ENCODE results near the gene NLGN1.
"Not testable (repeated sequence)": the region's sequence is repeated elsewhere in the genome, so short reads cannot be mapped to it uniquely, and the experiment has no call there.

DNA sequence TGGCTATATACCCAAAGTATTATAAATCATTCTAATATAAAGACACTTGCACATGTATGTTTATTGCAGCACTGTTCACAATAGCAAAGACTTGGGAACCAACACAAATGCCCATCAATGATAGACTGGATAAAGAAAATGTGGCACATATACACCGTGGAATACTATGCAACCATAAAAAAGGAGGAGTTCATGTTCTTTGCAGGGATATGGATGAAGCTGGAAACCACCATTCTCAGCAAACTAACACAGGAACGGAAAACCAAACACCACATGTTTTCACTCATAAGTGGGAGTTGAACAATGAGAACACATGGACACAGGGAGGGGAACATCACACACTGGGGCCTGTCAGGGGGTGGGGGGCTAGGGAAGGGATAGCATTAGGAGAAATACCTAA is 148.0 kb downstream of the NLGN1 start:
- not testable (repeated sequence) for TF ChIP-seq SIN3A (IDR thresholded peaks at IDR 0.05; ENCODE audit: borderline replicate concordance in 2 of 2, control insufficient read depth in 1 of 2, low read depth in 2 of 2, low read length in 2 of 2); TBL1XR1 (IDR thresholded peaks at IDR 0.05; ENCODE audit: low read length in 2 of 2); ZNF143 (CRISPR knock-in tag; IDR thresholded peaks at IDR 0.05); ZNF408 (CRISPR knock-in tag; IDR thresholded peaks at IDR 0.05; ENCODE audit: low read depth); KAT7 (CRISPR knock-in tag; IDR thresholded peaks at IDR 0.05; ENCODE audit: borderline replicate concordance); RAD21 (CRISPR knock-in tag; conservative IDR thresholded peaks at IDR 0.05 in 1 of 2, IDR thresholded peaks at IDR 0.05 in 1 of 2); POLR2AphosphoS5 (IDR thresholded peaks at IDR 0.05; ENCODE audit: control insufficient read depth, insufficient read depth, low read depth, low read length)
- TF ChIP-seq, protein P1, sequence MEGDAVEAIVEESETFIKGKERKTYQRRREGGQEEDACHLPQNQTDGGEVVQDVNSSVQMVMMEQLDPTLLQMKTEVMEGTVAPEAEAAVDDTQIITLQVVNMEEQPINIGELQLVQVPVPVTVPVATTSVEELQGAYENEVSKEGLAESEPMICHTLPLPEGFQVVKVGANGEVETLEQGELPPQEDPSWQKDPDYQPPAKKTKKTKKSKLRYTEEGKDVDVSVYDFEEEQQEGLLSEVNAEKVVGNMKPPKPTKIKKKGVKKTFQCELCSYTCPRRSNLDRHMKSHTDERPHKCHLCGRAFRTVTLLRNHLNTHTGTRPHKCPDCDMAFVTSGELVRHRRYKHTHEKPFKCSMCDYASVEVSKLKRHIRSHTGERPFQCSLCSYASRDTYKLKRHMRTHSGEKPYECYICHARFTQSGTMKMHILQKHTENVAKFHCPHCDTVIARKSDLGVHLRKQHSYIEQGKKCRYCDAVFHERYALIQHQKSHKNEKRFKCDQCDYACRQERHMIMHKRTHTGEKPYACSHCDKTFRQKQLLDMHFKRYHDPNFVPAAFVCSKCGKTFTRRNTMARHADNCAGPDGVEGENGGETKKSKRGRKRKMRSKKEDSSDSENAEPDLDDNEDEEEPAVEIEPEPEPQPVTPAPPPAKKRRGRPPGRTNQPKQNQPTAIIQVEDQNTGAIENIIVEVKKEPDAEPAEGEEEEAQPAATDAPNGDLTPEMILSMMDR (IDR thresholded peaks at IDR 0.05 in 2 of 3, conservative IDR thresholded peaks at IDR 0.05 in 1 of 3; ENCODE audit: insufficient read depth in 2 of 3, low read depth in 1 of 3, low read length in 3 of 3) = not testable (repeated sequence)
- TF ChIP-seq, protein P2, sequence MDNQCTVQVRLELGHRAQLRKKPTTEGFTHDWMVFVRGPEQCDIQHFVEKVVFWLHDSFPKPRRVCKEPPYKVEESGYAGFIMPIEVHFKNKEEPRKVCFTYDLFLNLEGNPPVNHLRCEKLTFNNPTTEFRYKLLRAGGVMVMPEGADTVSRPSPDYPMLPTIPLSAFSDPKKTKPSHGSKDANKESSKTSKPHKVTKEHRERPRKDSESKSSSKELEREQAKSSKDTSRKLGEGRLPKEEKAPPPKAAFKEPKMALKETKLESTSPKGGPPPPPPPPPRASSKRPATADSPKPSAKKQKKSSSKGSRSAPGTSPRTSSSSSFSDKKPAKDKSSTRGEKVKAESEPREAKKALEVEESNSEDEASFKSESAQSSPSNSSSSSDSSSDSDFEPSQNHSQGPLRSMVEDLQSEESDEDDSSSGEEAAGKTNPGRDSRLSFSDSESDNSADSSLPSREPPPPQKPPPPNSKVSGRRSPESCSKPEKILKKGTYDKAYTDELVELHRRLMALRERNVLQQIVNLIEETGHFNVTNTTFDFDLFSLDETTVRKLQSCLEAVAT (IDR thresholded peaks at IDR 0.05) = not testable (repeated sequence)
